Colonic mucosa (tissue), 4 donors: Measurements from ENCODE around the gene GLP2R. TPM values are rescaled to one million over a fixed set of nuclear protein-coding genes. Genes with fewer than 3 reads are reported as not detected.
"Not testable (repeated sequence)": the region's sequence is repeated elsewhere in the genome, so short reads cannot be mapped to it uniquely, and the experiment has no call there.

Experiments
- DNase-seq: peaks from one replicate; pipeline ENCODE4 v3.0.0-alpha.2; 2020
- H3K27ac ChIP-seq: fragments of 200-600 bp; one replicate; pipeline ENCODE4 v1.8.0; 2021
- H3K27me3 ChIP-seq: fragments of 200-600 bp; one replicate; pipeline ENCODE4 v1.8.0; 2021
- H3K36me3 ChIP-seq: fragments of 200-600 bp; one replicate; pipeline ENCODE4 v1.8.0; 2021
- H3K4me1 ChIP-seq: fragments of 200-600 bp; one replicate; pipeline ENCODE4 v1.8.0; 2021; ENCODE audit warnings: mild to moderate bottlenecking
- H3K4me3 ChIP-seq: fragments of 200-600 bp; one replicate; pipeline ENCODE4 v1.8.0; 2021
- H3K9ac ChIP-seq, 2 donors: one replicate each; pipeline ENCODE4 v1.7.0; 2013; ENCODE audit warnings: control low read depth in 2 of 2, low read depth in 2 of 2, low read length in 2 of 2
- H3K9me3 ChIP-seq: fragments of 200-600 bp; one replicate; pipeline ENCODE4 v1.8.0; 2021
- intact Hi-C: fragments of 100-400 bp; cut with DNase I; formaldehyde crosslinking; loops from one replicate; pipeline ENCODE4 v1.14.1; 2022
- total RNA-seq, 2 donors: library from RNA; stranded (reverse); fragmentation: NEBNext Ultra II Directional in 1 of 2; extraction: Animal tissue kit (Norgen Biotek cat#: 25700) in 1 of 2; gene quantifications; one replicate each; pipeline ENCODE4 v1.2.1, GENCODE V29; 2021
- TF ChIP-seq, protein P1 (sequence below): fragments of 200-600 bp; IDR thresholded peaks from one replicate; pipeline ENCODE4 v1.8.0; 2022; ENCODE audit warnings: antibody characterized with exemption, mild to moderate bottlenecking
- donor health status: healthy.
- donor health status: DM: no; HTN: no; CAD: no.
- donor health status: DM: no; HTN: no; CAD: no.

GLP2R gene
- total RNA-seq, 2 donors from 2014 or later: 2.1 to 4.8 TPM

DNA sequence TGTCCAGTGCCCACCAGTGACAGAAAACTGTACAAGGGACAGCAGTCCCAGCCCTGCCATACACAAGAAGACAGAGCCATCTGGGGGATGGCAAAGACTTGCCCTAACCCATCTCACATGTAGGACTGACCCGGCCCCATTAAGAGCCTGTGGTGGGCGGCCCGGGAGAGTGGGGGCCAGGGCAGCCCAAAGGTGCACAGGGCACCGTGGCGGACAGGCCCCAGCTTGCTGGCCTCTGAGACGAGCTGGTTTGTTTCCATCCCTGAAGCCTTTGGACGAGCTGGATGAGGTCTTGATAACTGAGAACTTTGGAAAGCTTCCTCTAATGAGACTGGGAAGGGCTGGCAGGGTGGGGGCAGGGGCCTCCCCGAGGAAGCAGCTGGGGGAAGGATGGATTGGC lies 90.4 kb downstream of the GLP2R start:
- Histone ChIP-seq H3K27ac (no peak overlapping the region), H3K27me3 (no peaks in the 10 kb centered on the region), H3K4me1 (no peaks in the 10 kb centered on the region), H3K4me3 (no peak overlapping the region), H3K9me3 (no peaks in the 10 kb centered on the region), H3K9ac (no peak overlapping the region), H3K36me3 (no peaks in the 10 kb centered on the region)
- intact Hi-C loops: no loop called here
- no peak for DNase-seq
- TF ChIP-seq, protein P1, sequence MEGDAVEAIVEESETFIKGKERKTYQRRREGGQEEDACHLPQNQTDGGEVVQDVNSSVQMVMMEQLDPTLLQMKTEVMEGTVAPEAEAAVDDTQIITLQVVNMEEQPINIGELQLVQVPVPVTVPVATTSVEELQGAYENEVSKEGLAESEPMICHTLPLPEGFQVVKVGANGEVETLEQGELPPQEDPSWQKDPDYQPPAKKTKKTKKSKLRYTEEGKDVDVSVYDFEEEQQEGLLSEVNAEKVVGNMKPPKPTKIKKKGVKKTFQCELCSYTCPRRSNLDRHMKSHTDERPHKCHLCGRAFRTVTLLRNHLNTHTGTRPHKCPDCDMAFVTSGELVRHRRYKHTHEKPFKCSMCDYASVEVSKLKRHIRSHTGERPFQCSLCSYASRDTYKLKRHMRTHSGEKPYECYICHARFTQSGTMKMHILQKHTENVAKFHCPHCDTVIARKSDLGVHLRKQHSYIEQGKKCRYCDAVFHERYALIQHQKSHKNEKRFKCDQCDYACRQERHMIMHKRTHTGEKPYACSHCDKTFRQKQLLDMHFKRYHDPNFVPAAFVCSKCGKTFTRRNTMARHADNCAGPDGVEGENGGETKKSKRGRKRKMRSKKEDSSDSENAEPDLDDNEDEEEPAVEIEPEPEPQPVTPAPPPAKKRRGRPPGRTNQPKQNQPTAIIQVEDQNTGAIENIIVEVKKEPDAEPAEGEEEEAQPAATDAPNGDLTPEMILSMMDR: no peak

DNA sequence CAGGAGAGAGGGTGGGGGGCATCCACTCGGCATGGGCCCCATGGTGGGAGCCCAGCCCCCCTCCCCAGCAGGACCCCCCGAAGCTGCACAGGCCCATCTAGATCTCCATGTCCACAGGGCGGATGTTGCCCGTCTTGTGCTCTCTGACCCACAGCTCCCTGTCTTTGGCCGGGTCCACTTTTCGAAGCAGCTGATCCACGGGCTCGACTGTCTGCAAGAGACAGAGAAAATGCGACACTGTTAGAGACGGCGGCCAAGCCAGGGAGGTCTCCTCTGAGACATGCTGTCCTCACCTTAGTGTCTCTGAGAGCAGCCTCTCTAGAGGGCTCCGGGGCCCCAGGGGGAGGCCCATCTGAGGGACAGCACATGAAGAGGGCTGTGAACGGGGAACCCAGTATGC lies 91.4 kb downstream of the GLP2R start:
- H3K27ac ChIP-seq: no peak overlapping the region
- H3K4me1 ChIP-seq: no peaks in the 10 kb centered on the region
- no peaks in the 10 kb centered on the region for H3K9me3 ChIP-seq
- no peak overlapping the region for H3K4me3 ChIP-seq
- H3K36me3 ChIP-seq: no peaks in the 10 kb centered on the region
- no peak for DNase-seq
- TF ChIP-seq, protein P1: no peak
- intact Hi-C loops: no loop called here
- H3K9ac ChIP-seq: no peak overlapping the region
- H3K27me3 ChIP-seq: no peaks in the 10 kb centered on the region

GRCh38 chr17:9917801-9918200 lies 92.1 kb downstream of the GLP2R start:
- Histone ChIP-seq H3K36me3 (no peaks in the 10 kb centered on the region), H3K4me1 (no peaks in the 10 kb centered on the region), H3K27me3 (no peaks in the 10 kb centered on the region), H3K4me3 (no peak overlapping the region), H3K9me3 (no peaks in the 10 kb centered on the region), H3K27ac (no peak overlapping the region), H3K9ac (no peak overlapping the region)
- no peak for DNase-seq
- intact Hi-C loops: no loop called here
- TF ChIP-seq, protein P1: no peak

GRCh38 chr17:9918352-9918751 lies 92.6 kb downstream of the GLP2R start:
- no peak for DNase-seq
- no peaks in the 10 kb centered on the region for H3K9me3 ChIP-seq
- no peaks in the 10 kb centered on the region for H3K4me1 ChIP-seq
- no peak overlapping the region for H3K27ac ChIP-seq
- H3K4me3 ChIP-seq: no peak overlapping the region
- H3K36me3 ChIP-seq: no peaks in the 10 kb centered on the region
- no peaks in the 10 kb centered on the region for H3K27me3 ChIP-seq
- H3K9ac ChIP-seq: no peak overlapping the region
- intact Hi-C loops: no loop called here
- TF ChIP-seq, protein P1: no peak

DNA sequence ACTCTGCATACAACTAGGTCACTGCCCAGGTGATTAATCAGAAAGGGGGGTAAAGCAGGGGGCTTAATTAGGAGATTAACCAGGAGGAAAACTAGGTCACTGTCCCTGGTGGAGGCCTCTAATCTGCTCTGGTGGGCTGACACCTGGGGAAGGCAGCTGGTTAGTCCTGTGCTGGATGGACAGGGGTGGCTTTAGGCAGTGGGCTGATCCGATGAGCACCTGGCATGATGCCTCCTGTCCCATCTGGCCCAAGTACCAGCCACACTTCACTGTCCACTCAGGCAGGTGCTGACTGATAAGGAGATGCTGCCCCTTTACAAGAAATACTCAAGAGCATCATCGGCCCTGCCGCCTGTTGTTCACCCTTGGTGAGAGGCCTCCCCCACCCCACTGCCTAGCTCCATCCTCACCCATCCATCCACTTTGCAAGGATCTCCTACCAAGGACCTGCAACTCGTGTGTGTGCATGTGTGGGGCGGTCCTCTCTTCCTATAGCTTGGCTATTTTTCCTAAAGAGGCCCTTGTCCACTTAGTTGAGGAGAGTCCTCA lies 93.2 kb downstream of the GLP2R start:
- TF ChIP-seq, protein P1: no peak
- H3K9ac ChIP-seq: no peak overlapping the region
- H3K27ac ChIP-seq: no peak overlapping the region
- intact Hi-C loops: no loop called here
- H3K4me1 ChIP-seq: no peaks in the 10 kb centered on the region
- H3K27me3 ChIP-seq: no peaks in the 10 kb centered on the region
- H3K9me3 ChIP-seq: no peaks in the 10 kb centered on the region
- no peak overlapping the region for H3K4me3 ChIP-seq
- no peaks in the 10 kb centered on the region for H3K36me3 ChIP-seq
- DNase-seq: no peak

DNA sequence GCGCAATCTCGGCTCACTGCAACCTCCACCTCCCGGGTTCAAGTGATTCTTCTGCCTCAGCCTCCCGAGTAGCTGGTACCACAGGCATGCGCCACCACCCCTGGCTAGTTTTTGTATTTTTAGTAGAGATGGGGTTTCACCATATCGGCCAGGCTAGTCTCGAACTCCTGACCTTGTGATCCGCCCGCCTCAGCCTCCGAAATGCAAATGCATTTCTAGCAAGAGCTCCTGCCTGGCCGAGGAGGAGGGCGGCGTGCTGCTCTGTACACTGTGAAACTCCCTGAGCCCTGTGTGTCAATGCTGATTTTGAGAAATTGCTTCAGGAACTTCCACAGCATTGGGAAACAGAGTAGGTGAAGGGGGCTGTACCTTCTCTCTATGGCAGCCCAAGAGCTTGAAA lies 95.5 kb downstream of the GLP2R start:
- not testable (repeated sequence) for H3K9ac ChIP-seq, H3K4me3 ChIP-seq, H3K9me3 ChIP-seq, DNase-seq, H3K27me3 ChIP-seq, H3K27ac ChIP-seq, H3K4me1 ChIP-seq, H3K36me3 ChIP-seq
- intact Hi-C loops: loop anchor here (10.0 kb wide), 2 partner anchors 64 to 694 kb away; no protein-coding TSS in a partner anchor
